ENCODE results near the gene ZNF705A. TPM values are rescaled to one million over a fixed set of nuclear protein-coding genes. Genes with fewer than 3 reads are reported as not detected.
"Not testable (repeated sequence)": the region's sequence is repeated elsewhere in the genome, so short reads cannot be mapped to it uniquely, and the experiment has no call there.

ZNF705A gene
- total RNA-seq, 1 donor: not detected

GRCh38 chr12:8143261-8143660, 13.6 kb upstream of the ZNF705A start:
- no peak for DNase-seq (ENCODE audit: low read depth)
- no peak for TF ChIP-seq CTCF (IDR thresholded peaks at IDR 0.05; ENCODE audit: insufficient read depth, low read depth, low read length)
- no peak overlapping the region for H3K4me3 ChIP-seq (ENCODE audit: low read depth, low read length)

- peak; percentile 87 for DNase-seq (ENCODE audit: low read depth)
- TF ChIP-seq CTCF (IDR thresholded peaks at IDR 0.05; ENCODE audit: insufficient read depth, low read depth, low read length): no peak
- peak overlapping the region; percentile 39 for H3K4me3 ChIP-seq (ENCODE audit: low read depth, low read length)
These were observed 10.9 kb upstream of the ZNF705A start for GRCh38 chr12:8145754-8146441.

- TF ChIP-seq CTCF (IDR thresholded peaks at IDR 0.05; ENCODE audit: insufficient read depth, low read depth, low read length): no peak
- H3K4me3 ChIP-seq (ENCODE audit: low read depth, low read length): peak overlapping the region; percentile 39
- no peak for DNase-seq (ENCODE audit: low read depth)
These were observed 10.4 kb upstream of the ZNF705A start for GRCh38 chr12:8146442-8146771.

GRCh38 chr12:8154526-8154925, 2.3 kb upstream of the ZNF705A start:
- no peak for TF ChIP-seq CTCF (IDR thresholded peaks at IDR 0.05; ENCODE audit: insufficient read depth, low read depth, low read length)
- peak; percentile 15 for DNase-seq (ENCODE audit: low read depth)
- no peak overlapping the region for H3K4me3 ChIP-seq (ENCODE audit: low read depth, low read length)

GRCh38 chr12:8156416-8156815, 399 bp upstream of the ZNF705A start:
- no peak for DNase-seq (ENCODE audit: low read depth)
- no peak for TF ChIP-seq CTCF (IDR thresholded peaks at IDR 0.05; ENCODE audit: insufficient read depth, low read depth, low read length)
- H3K4me3 ChIP-seq (ENCODE audit: low read depth, low read length): no peak overlapping the region

- no peak overlapping the region for H3K4me3 ChIP-seq (ENCODE audit: low read depth, low read length)
- DNase-seq (ENCODE audit: low read depth): no peak
These were observed 826 bp downstream of the ZNF705A start for GRCh38 chr12:8157484-8158198.

GRCh38 chr12:8172911-8173310, 16.1 kb downstream of the ZNF705A start:
- DNase-seq (ENCODE audit: low read depth); H3K4me3 ChIP-seq (ENCODE audit: low read depth, low read length): not testable (repeated sequence)

More at GRCh38 chr12:8157484-8158198, 826 bp downstream of the ZNF705A start:
- TF ChIP-seq CTCF (IDR thresholded peaks at IDR 0.05; ENCODE audit: insufficient read depth, low read depth, low read length): no peak

Measured in fibroblast of villous mesenchyme (primary cell).